HFFc6 (cell line): ENCODE results near the gene MYO18A. TPM values are rescaled to one million over a fixed set of nuclear protein-coding genes. Genes with fewer than 3 reads are reported as not detected.
"Not testable (repeated sequence)": the region's sequence is repeated elsewhere in the genome, so short reads cannot be mapped to it uniquely, and the experiment has no call there.

Experiments
- DNase-seq: peaks from one replicate; pipeline ENCODE4 v3.0.0-alpha.2; 2018
- H3K27ac Mint-ChIP-seq: 2 replicates; pipeline ENCODE4 v1.8.0; 2020; ENCODE audit warnings: mild to moderate bottlenecking, mixed read lengths
- H3K27me3 Mint-ChIP-seq: 2 replicates; pipeline ENCODE4 v1.8.0; 2021; ENCODE audit warnings: mild to moderate bottlenecking, moderate library complexity, mixed read lengths; ENCODE audit not compliant: insufficient read depth
- H3K36me3 Mint-ChIP-seq: 2 replicates; pipeline ENCODE4 v1.8.0; 2021; ENCODE audit warnings: low read depth, mixed read lengths
- H3K4me1 Mint-ChIP-seq: 2 replicates; pipeline ENCODE4 v1.8.0; 2020; ENCODE audit warnings: low read depth, mixed read lengths
- H3K4me3 Mint-ChIP-seq: 2 replicates; pipeline ENCODE4 v1.8.0; 2020; ENCODE audit warnings: mild to moderate bottlenecking, moderate library complexity, mixed read lengths
- H3K9me3 Mint-ChIP-seq: 2 replicates; pipeline ENCODE4 v1.8.0; 2020; ENCODE audit warnings: mild to moderate bottlenecking, mixed read lengths
- total RNA-seq, 6 experiments: library from RNA; stranded (reverse); fragmentation: NEBNext Ultra II Directional; extraction: Animal tissue kit (Norgen Biotek cat#: 25700); gene quantifications; 2 replicates in 1 of 6; 3 replicates in 5 of 6; pipeline ENCODE4 v1.2.3, GENCODE V29; 2021
- TF ChIP-seq, protein P1 (sequence below): fragments of 200-600 bp; sonication (generic); IDR thresholded peaks from 2 replicates; pipeline ENCODE4 v1.5.0; 2021; ENCODE audit warnings: antibody characterized with exemption, mild to moderate bottlenecking

MYO18A gene
- total RNA-seq, 6 experiments from 2014 or later = 39.2 to 57.7 (median 42.9) TPM

DNA sequence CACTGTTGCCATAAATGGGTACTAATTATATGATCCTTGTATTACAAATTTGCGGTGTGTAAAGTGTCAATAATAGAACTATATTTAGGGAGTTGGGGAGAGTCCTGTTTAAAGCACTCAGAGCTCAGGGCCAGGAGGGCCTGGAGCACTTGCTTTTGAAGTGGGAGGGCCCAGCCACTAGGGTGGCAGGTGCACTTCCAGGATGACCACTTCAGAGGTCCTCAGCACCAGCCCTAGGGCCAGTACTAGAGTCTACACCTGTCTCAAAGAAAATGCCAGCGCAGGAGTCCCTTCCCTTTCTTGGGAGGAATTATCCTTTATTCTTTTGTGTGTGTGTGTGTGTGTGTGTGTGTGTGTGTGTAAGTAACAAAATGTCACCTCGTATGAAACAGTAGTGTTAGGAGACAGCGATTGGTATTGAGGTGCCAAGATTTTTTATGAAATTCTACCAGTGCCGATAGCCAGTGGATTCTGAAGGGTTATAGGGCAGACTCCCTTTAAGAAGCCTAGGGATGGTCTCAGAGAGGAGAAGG, 31.9 kb downstream of the MYO18A start:
- TF ChIP-seq, protein P1, sequence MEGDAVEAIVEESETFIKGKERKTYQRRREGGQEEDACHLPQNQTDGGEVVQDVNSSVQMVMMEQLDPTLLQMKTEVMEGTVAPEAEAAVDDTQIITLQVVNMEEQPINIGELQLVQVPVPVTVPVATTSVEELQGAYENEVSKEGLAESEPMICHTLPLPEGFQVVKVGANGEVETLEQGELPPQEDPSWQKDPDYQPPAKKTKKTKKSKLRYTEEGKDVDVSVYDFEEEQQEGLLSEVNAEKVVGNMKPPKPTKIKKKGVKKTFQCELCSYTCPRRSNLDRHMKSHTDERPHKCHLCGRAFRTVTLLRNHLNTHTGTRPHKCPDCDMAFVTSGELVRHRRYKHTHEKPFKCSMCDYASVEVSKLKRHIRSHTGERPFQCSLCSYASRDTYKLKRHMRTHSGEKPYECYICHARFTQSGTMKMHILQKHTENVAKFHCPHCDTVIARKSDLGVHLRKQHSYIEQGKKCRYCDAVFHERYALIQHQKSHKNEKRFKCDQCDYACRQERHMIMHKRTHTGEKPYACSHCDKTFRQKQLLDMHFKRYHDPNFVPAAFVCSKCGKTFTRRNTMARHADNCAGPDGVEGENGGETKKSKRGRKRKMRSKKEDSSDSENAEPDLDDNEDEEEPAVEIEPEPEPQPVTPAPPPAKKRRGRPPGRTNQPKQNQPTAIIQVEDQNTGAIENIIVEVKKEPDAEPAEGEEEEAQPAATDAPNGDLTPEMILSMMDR = no peak
- peak overlapping the region; percentile 87 for H3K27ac Mint-ChIP-seq
- H3K36me3 Mint-ChIP-seq = no peaks in the 10 kb centered on the region
- H3K4me1 Mint-ChIP-seq = peaks cover 90% of the 10 kb centered on the region
- DNase-seq = no peak
- H3K27me3 Mint-ChIP-seq = peaks cover 2% of the 10 kb centered on the region; the same call in 1 of the 2 replicates
- peak overlapping the region; percentile 76 for H3K4me3 Mint-ChIP-seq
- H3K9me3 Mint-ChIP-seq = no peaks in the 10 kb centered on the region

DNA sequence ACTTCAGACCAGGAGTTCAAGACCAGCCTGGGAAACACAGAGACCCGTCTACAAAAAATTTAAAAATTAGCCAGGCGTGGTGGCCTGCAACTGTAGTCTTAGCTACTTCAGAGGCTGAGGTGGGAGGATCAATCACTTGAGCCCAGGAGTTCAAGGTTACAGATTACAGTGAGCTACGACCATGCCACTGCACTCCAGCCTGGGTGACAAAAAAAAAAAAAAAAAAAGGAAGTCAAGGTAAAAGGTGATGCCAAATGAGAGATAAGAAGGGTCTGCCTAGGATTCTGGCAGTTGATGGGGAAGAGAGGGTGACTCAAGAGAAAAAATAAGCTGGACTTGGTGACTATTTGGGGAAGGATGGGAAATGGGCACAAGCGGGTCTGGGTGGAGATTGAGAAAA, 32.5 kb downstream of the MYO18A start:
- H3K27ac Mint-ChIP-seq = peak overlapping the region; percentile 80
- H3K4me1 Mint-ChIP-seq = peaks cover 92% of the 10 kb centered on the region
- H3K27me3 Mint-ChIP-seq = peaks cover 2% of the 10 kb centered on the region; the same call in 1 of the 2 replicates
- no peak overlapping the region; the same call in 1 of the 2 replicates for H3K4me3 Mint-ChIP-seq
- no peaks in the 10 kb centered on the region for H3K36me3 Mint-ChIP-seq
- H3K9me3 Mint-ChIP-seq = no peaks in the 10 kb centered on the region
- DNase-seq = no peak
- TF ChIP-seq, protein P1 = no peak

DNA sequence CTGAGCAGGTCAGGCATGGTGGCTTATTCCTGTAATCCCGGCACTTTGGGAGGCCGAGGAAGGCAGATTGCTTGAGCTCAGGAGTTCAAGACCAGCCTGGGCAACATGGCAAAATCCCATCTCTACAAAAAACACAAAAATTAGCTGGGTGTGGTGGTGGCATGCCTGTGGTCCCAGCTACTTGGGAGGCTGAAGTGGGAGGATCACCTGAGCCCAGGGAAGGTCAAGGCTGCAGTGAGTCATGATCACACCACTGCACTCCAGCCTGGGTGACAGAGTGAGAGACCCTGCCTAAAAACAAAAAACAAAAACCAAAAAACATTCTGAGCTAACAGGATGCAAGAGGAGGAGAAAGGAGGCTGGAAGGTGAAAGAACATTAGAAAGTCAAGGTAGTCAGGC, 33.0 kb downstream of the MYO18A start:
- H3K4me3 Mint-ChIP-seq, H3K36me3 Mint-ChIP-seq, DNase-seq, H3K9me3 Mint-ChIP-seq, H3K27me3 Mint-ChIP-seq: not testable (repeated sequence)
- Mint-ChIP-seq H3K27ac (peak overlapping the region; percentile 80), H3K4me1 (peaks cover 92% of the 10 kb centered on the region)

DNA sequence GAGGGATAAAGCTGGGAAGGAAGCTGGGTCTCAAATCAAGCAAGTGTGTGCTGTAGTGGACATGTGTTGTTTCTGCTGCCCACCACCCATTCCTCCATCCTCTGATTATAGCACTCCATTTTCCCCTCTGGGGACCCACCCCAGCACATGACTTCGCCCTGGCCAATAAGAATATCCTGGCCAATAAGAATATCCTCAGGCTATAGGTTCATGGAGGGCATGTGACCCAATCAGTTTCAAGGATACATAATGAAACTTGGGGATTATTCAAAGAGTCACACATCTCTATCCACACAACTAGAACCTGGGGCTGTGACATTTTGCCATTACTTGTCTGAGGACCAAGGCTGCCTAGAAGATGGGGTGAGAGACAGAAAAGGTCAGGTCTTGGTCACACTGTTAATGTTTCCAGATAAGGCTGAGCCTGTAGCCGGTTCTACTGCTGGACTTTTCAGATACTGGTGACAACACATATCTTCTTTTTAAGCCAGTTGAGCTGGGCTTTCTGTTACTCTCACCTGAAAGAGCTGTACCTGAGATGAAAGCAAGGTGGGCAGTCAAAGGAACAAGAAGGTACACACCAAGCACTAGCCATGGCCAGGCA, 33.7 kb downstream of the MYO18A start:
- Mint-ChIP-seq H3K36me3 (no peaks in the 10 kb centered on the region), H3K9me3 (no peaks in the 10 kb centered on the region), H3K27me3 (peaks cover 2% of the 10 kb centered on the region; the same call in 1 of the 2 replicates), H3K4me1 (peaks cover 90% of the 10 kb centered on the region), H3K27ac (no peak overlapping the region), H3K4me3 (no peak overlapping the region)
- no peak for DNase-seq
- TF ChIP-seq, protein P1 = no peak

DNA sequence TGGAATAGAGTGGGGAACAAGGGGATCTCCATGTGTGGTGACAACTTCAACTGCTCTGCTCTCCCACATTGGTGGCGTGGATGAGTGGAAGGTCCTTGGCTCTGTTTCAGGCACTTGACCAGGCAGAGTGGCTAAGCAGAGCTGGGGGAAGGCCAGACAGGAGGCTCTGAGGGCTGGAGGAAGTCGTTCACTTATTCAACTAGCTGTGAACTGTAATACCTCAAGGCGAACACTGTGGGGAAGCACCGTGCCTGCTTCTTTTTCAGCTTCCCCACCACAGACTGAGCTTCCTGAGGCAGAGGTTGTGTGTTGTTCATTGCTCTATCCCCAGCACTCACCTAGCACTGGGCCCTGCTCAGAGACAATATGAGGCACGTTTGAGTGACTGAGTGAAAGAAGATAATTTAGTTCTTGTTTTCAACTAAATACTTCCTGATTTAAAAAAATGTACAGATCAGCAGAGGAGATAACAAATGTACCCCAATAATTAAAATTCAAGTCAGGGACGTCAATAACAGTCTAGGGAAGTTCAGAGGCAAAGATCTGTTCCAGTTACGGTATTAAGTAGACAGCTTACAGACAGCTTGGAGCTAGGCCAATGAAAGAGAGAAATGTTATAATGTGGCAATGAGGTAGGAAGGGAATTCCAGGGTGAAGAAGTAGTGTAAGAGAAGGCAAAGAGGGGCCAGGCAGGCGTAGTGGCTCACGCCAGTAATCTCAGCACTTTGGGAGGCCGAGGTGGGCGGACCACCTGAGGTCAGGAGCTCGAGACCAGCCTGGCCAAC, 34.7 kb downstream of the MYO18A start:
- Mint-ChIP-seq H3K36me3 (no peaks in the 10 kb centered on the region), H3K27me3 (peaks cover 2% of the 10 kb centered on the region; the same call in 1 of the 2 replicates), H3K27ac (peak overlapping the region; percentile 56), H3K9me3 (no peaks in the 10 kb centered on the region), H3K4me1 (peaks cover 90% of the 10 kb centered on the region), H3K4me3 (no peak overlapping the region)
- DNase-seq = peak; percentile 71
- TF ChIP-seq, protein P1 = peak; percentile 78

DNA sequence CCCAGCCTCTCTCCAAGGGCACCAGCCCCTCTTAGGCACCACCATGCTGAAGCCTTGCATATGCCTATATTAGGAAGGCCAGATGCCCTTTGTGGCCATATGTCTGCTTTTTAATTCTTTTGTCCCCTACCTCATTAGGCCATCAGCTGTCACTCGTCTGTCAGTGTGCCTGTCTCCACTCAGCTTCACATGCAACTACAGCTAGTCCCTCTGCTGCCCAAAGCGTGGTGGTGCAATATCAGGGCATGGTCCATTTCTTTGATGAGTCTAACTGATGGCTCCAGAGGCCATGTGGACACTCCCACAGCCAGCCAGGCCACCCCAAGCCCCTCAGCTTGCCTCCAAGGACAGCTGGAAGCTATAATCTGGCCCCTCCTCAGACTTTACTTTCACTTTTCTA, 36.3 kb downstream of the MYO18A start:
- H3K27me3 Mint-ChIP-seq = peaks cover 2% of the 10 kb centered on the region; the same call in 1 of the 2 replicates
- H3K4me3 Mint-ChIP-seq = no peak overlapping the region
- peak overlapping the region; percentile 47 for H3K27ac Mint-ChIP-seq
- H3K9me3 Mint-ChIP-seq = no peaks in the 10 kb centered on the region
- peak; percentile 28 for DNase-seq
- H3K36me3 Mint-ChIP-seq = no peaks in the 10 kb centered on the region
- H3K4me1 Mint-ChIP-seq = peaks cover 90% of the 10 kb centered on the region
- TF ChIP-seq, protein P1 = peak; percentile 71
